Activated effector memory CD4-positive, alpha-beta T cell treated with anti-CD3 and anti-CD28 coated beads, Interleukin-2, amount 50 U/mL, for 16 hours (primary cell): ENCODE results near the gene FBXO34.
"Not testable (repeated sequence)": the region's sequence is repeated elsewhere in the genome, so short reads cannot be mapped to it uniquely, and the experiment has no call there.

Source experiments
- DNase-seq: peaks from one replicate; pipeline ENCODE4 v3.0.0-alpha.2; 2020

Gene FBXO34

GRCh38 chr14:55349565-55349964 lies 78.3 kb downstream of the FBXO34 start:
- no peak for DNase-seq

- DNase-seq: no peak
Measured at GRCh38 chr14:55350461-55350860, 79.2 kb downstream of the FBXO34 start.

- DNase-seq: no peak
Measured at GRCh38 chr14:55351111-55351510, 79.9 kb downstream of the FBXO34 start.

- no peak for DNase-seq
Measured at GRCh38 chr14:55352201-55352600, 81.0 kb downstream of the FBXO34 start.

GRCh38 chr14:55353686-55354467 lies 82.7 kb downstream of the FBXO34 start:
- DNase-seq: peak; percentile 64

- DNase-seq: peak; percentile 83
Measured at GRCh38 chr14:55354500-55354899, 83.3 kb downstream of the FBXO34 start.

- DNase-seq: no peak
Measured at GRCh38 chr14:55355922-55356321, 84.7 kb downstream of the FBXO34 start.

GRCh38 chr14:55356913-55357312 lies 85.7 kb downstream of the FBXO34 start:
- DNase-seq: no peak

- no peak for DNase-seq
Measured at GRCh38 chr14:55359307-55359706, 88.1 kb downstream of the FBXO34 start.

GRCh38 chr14:55361190-55361589 lies 90.0 kb downstream of the FBXO34 start:
- DNase-seq: no peak

- no peak for DNase-seq
Measured at GRCh38 chr14:55366271-55366670, 95.0 kb downstream of the FBXO34 start.

GRCh38 chr14:55370883-55371455 lies 99.7 kb downstream of the FBXO34 start:
- no peak for DNase-seq

- DNase-seq: no peak
Measured at GRCh38 chr14:55372423-55372822, 101.2 kb downstream of the FBXO34 start.

- DNase-seq: no peak
Measured at GRCh38 chr14:55372825-55373224, 101.6 kb downstream of the FBXO34 start.

GRCh38 chr14:55373784-55374705 lies 102.8 kb downstream of the FBXO34 start:
- DNase-seq: no peak

- no peak for DNase-seq
Measured at GRCh38 chr14:55374771-55375170, 103.5 kb downstream of the FBXO34 start.

GRCh38 chr14:55377236-55377635 lies 106.0 kb downstream of the FBXO34 start:
- no peak for DNase-seq

- DNase-seq: no peak
Measured at GRCh38 chr14:55381040-55381439, 109.8 kb downstream of the FBXO34 start.

GRCh38 chr14:55381561-55381960 lies 110.3 kb downstream of the FBXO34 start:
- no peak for DNase-seq

GRCh38 chr14:55382483-55382882 lies 111.3 kb downstream of the FBXO34 start:
- DNase-seq: no peak

GRCh38 chr14:55383056-55383466 lies 111.8 kb downstream of the FBXO34 start:
- not testable (repeated sequence) for DNase-seq

GRCh38 chr14:55383541-55384140 lies 112.4 kb downstream of the FBXO34 start:
- DNase-seq: no peak

GRCh38 chr14:55384536-55384935 lies 113.3 kb downstream of the FBXO34 start:
- DNase-seq: no peak
